GM18507 (cell line): ENCODE data around the gene CCDC169.
"Not testable (repeated sequence)": the region's sequence is repeated elsewhere in the genome, so short reads cannot be mapped to it uniquely, and the experiment has no call there.

Source experiments
- DNase-seq: peaks from one replicate; pipeline ENCODE4 v3.0.0; 2011; ENCODE audit warnings: low read depth; ENCODE audit not compliant: insufficient read length; ENCODE audit errors: extremely low spot score
- FAIRE-seq: peaks from 2 replicates; lab custom pipeline; 2011; peaks lifted over from hg19 to GRCh38; lab: Jason Lieb, UNC

CCDC169 gene

DNA sequence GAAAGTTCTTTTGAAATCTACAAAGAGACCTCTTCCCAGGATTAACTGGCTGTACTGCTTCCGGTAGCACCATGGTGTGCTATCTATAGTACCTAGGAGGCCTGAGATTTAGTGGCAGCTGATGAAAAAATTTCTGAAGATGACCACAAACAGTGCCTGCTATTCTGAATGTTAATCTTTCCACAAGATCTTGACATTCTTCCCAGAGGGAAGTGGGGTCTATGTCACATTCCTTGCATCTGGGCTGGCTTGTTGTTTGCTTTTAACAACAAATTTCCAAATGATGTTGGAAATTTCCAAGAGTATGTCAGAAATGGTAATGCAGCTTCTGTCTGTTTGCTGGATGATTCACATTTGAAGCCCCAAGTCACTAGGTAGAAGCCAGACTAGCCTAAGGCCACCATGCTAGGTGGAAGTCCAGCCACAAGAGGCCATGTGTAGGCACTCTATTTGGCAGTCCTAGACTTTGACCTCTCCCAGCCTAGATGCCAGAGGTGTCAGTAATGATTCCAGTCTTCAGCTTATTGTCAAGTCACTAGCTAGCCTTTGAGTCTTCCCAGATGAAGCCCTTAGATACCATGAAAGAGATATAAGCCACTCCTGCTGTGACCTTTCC, 26.4 kb upstream of the CCDC169 start:
- DNase-seq = no peak
- no peak for FAIRE-seq

DNA sequence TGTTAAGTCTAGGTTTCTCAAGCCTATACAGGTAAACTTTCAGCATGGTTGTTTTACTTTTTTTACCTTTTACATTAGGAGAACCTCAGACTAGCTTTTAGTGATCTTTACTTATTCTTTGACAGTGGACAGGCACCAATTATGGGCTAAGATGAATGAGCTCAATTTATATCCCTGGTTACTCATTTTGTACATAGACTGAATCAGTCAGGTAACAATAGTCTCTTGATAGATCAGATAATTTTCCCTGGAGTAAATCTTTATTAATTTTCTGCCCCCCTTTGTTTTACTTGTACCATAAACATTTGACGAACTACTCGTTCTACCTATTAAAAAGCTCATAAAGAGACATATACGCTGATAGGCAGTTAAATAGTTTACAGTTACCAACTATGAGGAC, 25.8 kb upstream of the CCDC169 start:
- DNase-seq (no peak), FAIRE-seq (no peak)

DNA sequence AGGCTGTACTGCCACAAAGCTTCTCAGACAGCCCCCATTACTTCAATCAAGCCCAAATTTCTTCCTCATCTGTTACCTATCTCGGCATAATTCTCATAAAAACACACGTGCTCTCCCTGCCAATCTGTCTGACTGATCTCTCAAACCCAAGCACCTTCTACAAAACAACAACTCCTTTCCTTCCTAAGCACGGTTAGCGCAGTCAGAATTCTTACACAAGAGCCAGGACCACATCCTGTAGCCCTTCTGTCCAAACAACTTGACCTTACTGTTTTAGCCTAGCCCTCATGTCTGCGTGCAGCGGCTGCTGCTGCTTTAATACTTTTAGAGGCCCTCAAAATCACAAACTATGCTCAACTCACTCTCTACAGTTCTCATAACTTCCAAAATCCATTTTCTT, 22.2 kb upstream of the CCDC169 start:
- DNase-seq, FAIRE-seq: not testable (repeated sequence)

DNA sequence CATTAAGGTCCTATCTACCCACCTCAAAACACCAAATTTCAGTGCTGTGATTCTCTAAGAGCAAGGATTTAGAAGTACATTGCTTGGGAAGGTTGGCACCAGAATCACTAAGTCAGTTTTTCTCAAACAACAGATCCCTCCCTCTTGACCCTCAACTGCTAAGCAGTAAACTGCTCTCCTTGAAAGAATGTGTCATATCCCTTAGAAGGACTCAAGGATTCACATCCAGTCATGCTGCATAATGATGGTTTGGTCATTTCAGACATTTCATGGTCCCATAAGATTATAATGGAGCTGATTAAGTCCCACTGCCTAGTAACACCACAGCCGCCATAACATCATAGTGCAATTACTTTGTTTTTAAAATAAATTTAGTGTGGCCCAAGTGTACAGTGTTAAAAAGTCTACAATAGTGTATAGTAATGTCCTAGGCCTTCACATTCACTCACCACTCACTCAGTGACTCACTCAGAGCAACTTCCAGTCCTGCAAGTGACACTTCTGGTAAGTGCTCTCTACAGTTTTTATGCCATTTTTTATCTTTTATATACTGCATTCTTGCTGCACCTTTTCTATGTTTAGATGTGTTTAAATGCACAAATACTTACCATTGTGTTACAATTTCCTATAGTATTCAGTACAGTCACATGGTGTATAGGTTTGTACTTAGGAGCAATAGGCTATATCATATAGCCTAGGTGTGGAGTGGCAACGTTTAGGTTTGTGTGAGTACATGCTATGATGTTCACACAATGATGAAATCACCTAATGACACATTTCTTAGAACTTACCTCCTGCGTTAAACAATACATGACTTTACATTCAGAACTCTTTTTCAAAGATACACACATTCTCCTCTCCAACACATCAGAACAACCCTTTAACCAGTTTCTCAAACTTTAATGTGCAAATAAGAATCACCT, 15.7 kb upstream of the CCDC169 start:
- FAIRE-seq = no peak
- no peak for DNase-seq

DNA sequence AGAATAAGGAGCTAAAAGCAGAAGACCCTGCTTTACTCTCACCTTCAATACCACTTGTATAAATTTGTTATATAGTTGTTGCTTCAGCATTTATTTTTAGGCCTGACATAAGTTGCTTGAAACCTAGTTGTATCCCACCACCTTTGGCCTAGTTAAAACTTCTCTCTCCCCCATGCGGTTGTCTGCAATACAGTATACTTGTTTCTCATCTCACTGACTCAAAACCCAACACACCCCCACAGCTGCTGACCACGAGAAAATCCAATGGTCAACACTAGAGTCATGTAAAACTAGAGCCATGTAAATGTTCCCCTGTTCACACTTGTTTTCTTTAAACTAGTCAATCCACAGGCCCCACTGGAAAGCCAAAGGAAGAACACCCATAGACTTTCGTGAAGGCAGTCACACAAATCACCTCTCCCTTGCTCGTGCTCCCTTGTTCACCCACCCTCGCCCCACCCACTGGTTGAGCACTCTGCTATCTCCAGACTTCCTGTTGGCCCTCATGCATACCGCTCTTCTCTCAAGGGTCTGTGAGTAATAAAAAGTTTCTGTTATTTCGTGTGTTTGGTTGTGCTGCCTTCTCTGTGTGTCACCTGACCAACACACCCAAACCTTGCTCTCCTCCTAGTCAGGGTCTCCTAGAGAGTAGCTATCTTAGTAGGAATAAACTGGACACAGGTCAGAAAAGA, 12.9 kb upstream of the CCDC169 start:
- DNase-seq (no peak), FAIRE-seq (no peak)

DNA sequence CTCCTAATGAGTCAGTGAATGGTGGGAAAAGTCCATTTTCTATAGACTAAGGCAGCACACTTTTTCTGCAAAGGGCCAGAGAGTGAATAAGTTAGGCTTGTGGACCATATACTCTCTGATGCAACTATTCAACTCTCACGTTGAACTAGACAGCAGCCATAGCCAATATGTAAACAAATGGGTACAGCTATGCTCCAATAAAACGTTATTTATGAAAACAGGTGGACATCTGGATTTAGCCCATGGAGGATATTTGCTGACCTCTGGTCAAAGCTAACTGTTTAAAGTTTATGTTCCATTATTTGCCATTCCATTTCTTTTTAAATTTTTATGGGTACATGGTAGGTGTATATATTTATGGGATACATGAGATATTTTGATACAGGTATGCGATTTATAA, 4.7 kb upstream of the CCDC169 start:
- DNase-seq (no peak), FAIRE-seq (no peak)

DNA sequence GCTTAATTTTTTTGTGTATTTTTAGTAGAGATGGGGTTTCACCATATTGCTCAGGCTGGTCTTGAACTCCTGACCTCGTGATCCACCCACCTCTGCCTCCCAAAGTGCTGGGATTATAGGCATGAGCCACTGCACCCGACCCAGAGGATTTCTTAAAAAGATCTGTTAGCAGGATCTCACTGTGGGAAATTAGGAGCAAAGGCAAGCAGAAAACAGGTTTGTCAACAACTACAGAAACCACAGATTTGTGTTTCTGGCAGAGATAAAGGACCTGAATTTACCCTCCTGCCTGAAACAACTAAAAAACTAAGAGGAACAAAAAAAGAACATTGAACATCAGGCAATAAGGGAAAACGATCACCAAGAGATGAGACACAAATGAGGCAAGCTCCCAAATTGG, 1.9 kb upstream of the CCDC169 start:
- not testable (repeated sequence) for DNase-seq, FAIRE-seq

DNA sequence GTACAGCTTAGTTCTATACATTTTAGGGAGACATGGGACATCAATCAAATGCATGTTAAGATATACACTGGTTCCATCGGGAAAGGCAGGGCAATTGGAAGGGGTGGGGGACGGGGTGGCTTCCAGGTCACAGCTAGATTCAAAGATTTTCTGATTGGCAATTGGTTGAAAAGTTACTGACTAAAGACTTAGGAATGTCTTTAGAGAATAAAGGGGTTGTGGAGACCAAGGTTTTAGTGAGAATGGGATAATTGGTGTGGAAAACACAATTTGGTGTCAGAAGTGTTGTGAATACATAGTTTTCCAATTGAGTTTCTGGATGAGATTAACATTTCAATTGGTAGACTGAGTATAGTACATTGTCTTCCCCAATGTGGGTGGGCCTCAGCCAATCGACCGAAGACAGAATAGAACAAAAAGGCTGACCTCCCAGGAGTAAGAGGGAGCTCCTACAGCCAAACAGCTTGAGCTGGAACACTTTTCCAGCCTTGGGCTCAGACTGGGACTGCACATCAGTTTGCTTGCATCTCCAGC, 988 bp upstream of the CCDC169 start:
- FAIRE-seq = no peak
- no peak for DNase-seq

DNA sequence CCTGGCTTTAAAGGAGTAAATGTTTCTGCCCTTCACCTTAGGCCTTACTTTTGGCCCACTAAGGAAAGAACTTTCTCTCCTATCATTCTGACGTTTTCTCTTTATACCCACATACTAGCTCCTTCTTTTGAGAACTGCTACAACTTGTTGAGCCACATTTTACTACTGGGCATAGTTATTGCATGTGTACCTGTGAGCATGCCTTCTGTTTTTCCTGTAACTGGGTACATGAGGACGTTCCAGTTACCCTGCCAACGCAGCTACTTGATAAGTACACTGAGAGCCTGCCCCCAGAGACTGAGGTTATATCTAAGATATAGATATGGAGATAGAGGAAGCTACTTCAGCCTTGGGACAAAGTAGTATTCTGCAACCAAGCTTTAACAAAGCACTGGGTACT, 3.5 kb downstream of the CCDC169 start:
- FAIRE-seq (no peak), DNase-seq (no peak)

DNA sequence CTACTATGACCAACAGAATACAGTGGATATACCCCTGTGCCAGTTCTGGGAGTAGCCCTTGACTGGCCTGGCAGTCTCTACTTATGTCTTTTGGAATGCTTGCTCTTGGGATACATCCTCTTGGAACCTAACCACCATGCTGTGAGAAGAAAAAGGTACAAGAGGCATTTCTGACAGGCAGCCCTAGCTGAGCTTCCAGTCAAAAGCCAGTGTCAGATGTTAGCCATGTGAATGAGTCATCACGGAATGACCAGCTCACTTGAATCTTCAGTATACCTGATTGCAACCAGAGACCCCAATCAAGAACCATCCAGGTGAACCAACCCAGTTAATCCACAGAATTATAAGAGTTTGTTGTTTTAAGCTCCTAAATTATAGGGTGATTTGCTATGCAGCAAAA, 4.1 kb downstream of the CCDC169 start:
- DNase-seq (no peak), FAIRE-seq (no peak)

DNA sequence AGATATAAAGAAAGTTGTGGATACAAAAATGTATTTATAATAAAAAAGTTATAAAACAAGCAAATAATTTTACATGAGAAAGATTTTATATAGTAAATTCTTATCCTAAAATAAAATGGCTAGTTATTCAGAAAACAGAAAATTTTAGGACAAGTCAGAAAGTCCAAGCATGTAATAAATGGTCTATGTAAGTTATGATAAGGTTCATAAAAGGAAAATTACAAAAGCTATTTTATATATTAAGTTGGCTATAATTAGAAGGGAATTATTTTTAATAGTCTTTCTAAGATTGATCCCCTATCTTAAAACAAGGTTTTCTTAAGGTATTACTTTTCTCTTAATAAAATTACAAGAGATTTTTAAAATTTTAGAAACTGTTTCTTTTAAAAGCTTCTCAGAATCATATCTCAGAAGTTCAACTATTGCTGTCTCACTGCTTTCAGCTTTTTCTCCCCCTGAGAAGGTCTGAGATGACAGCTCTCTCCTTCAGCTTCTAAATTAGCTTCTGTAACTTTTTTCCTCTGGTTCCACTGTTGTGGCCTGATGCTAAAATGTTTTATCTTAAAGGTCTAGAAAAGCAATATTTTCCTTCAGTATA, 8.7 kb downstream of the CCDC169 start:
- no peak for DNase-seq
- FAIRE-seq = no peak

DNA sequence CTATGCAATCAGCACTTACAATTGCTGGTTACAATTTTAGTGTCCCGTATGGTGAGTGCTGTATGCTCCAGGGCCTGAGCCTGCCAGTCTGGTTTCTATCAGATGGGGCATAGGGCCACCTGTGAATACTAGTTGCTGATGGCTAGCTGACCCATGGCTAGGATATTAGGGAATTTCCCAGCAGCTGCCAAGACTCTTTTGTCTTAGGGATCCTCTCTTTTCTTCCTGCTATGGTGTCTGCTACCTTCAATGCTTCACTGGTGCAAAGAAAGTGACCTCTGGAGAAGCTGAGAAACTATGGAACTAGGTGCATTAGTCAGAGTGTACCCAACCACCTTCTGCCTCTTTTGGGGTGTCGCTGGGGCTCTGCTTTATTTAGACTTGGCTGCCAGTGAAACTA, 11.6 kb downstream of the CCDC169 start:
- FAIRE-seq = no peak
- no peak for DNase-seq

DNA sequence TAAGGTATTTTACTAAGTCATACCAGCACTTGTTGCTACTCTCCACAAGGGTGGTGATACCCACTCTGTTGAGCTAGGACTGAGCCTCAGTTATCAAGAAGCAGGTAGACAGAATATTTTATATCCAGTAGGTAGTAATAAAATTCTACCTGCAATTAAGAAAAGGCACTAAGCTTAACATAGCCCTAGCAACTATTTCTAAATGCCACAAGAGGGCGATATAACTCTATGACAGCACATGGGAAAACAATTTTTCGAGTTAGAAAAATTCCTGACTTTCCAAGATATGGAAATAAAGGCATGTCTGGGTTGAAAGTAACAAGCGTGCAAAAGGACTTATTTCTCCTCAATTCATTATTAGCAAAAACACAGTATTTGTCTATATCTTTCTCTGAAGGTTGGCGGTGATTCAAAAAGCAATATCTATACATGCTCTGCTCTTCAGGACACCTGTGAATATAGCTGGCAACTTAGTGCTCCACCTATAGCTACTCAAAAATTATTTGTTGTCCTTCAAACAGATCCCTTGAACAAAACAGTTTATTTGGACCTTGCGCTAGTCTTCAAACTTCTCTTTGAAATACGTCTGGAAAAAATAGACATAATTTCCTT, 14.7 kb downstream of the CCDC169 start:
- DNase-seq (no peak), FAIRE-seq (no peak)

DNA sequence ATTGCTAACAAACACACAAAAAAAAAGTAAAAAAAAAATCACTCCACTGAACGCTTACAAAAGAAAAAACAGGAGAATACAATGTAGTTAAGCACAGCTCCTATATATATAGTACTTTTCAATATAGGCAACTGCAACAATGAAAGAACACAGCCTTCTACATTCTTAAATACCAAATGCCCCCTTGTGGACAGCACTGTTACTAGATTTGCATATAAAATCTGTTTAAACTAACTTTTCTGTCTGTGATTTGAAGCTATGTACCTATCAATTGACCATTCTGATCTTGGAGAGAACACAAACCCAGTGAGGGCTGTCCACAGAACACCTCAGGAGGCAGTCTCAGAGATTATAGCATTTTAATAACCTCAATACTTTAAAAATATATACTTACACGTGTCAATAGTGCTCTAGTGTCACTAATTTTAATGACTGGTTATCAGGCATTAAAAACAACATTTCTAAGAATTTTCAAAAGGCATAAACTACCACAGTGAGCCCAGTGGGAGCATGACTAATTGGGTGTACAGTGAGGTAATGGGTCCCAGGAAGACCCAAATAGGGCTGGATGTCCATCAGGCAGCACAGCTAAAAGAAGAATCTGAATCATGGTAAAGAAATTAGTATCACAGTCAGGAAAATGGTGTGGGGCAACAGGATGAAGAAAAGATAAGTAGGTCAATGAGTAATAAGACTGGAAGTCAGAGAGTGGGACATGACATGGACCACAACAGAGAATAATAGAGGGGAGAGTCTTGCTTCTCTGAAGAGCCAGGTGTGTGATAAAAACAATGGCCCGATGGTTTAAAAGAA, 22.2 kb downstream of the CCDC169 start:
- FAIRE-seq (no peak), DNase-seq (no peak)

DNA sequence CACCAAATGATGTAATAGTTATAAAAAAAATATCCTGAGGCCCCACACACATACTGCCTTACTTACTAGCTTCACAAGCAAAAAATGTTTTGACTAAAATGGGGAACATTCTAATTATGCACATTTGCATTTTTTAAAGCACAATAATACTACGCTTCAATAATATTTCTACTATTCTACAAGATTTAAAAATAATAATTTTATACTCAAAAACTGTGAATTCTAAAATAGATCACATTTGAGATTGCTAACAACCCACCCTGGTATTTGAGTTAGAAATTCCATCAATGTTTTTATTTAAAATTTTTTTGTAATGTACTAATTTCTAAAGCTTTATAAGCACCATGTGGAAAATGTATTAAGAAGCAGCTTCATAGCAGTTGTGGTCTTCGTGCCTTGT, 24.2 kb downstream of the CCDC169 start:
- FAIRE-seq (no peak), DNase-seq (no peak)

DNA sequence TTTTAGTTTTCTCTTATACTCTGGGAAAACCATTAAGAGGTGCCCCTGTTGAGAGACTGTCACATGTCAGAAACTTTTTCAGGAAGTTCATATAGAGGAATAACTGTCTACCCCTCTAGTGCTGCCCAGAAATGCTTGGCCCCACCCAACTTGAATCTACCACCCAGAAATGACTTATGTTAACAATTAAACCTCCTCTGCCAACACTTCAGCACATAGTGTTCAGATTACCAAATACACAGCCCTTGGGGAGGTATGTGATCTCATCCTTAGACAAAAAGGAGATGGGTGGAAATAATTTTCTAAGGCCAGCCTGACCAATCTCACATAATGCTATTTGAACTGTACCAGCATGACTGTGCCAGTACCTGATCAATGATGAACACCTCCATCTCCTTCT, 35.6 kb downstream of the CCDC169 start:
- DNase-seq = no peak
- FAIRE-seq = no peak

DNA sequence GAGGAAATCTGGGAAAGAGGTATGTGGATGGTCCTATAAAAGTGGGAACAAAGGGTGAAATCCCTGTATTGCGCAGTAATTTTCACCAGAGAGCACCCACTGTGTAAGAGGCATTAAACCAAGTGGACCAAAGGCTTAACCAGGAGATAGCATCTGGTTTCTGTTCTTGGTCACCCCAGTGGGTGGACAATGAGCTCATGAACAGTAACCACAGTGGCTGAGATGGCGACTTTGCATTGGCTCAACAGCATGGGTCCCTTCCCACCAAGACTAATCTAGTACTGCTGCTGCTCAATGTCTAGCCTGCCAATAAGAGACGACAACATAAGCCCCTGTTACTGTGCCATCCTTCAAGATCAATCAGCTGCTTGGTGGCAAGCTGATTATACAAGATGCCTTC, 36.6 kb downstream of the CCDC169 start:
- no peak for FAIRE-seq
- DNase-seq = no peak

DNA sequence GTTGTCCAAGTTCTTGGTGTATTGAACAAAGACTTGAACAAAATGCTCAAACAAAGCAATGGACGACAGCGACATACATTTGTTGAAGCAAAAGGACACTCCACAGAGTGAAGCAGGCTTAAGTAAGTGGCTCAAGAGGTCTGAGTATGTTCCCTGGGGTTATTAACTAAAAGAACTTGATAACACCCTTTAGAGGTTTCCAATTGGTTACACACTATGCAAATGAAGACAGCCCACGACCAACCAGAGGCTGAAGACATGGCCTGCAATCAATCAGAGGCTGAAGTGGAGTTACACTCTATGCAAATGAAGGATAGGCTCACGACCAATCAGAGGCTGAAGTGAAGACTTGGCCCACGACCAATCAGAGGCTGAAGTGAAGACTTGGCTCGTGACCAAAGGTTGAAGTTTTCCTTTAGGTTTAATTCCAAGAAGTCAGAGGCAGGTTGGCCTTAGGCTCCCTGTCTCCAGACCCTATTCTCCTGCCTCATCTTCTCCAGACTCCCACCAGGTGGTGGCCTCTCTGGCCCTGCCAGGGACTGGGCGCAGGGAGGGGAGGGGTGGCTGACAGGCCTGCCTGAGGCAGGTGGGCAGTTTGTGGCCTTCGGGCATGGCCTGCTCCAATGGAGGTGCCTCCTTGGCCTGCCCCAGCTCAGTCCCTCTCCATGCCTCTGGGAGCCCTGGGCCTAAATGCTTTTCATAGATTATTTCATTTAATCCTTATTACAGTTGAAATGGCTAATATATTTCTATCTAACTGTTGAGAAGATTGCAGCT, 38.1 kb downstream of the CCDC169 start:
- DNase-seq = no peak
- no peak for FAIRE-seq
